Breast epithelium (tissue), 3 donors: ENCODE measurements around the gene SUCLG1.
A peak's percentile ranks its signal among the peaks of the same experiment; 100 is the strongest.

Source experiments
- CTCF ChIP-seq, 3 donors: fragments of 450-650 bp; IDR thresholded peaks; one replicate each; pipeline ENCODE4 v1.5.1; 2016 to 2017; ENCODE audit warnings: antibody characterized with exemption in 3 of 3, mild to moderate bottlenecking in 3 of 3, moderate library complexity in 3 of 3
- POLR2A ChIP-seq: fragments of 450-650 bp; IDR thresholded peaks from one replicate; pipeline ENCODE4 v1.6.1; 2016; ENCODE audit warnings: antibody characterized with exemption, mild to moderate bottlenecking, moderate library complexity
- POLR2AphosphoS5 ChIP-seq, 3 donors: sonication (generic); formaldehyde crosslinking; IDR thresholded peaks; one replicate each; pipeline ENCODE4 v1.6.1; 2017; ENCODE audit warnings: antibody characterized with exemption in 3 of 3

GRCh38 chr2:84495539-84496146, 36.6 kb upstream of the SUCLG1 start:
- TF ChIP-seq CTCF (IDR thresholded peaks at IDR 0.05) (peak; percentile 47 to 75 (median 61)), POLR2AphosphoS5 (IDR thresholded peaks at IDR 0.05) (no peak), POLR2A (no peak)
